HG03575 (cell line): ENCODE measurements around the gene SDK2.
"Not testable (repeated sequence)": the region's sequence is repeated elsewhere in the genome, so short reads cannot be mapped to it uniquely, and the experiment has no call there.

ENCODE experiments used
- ATAC-seq: cut with Tn5 transposase; IDR thresholded peaks from one replicate; pipeline ENCODE4 v1.9.1; 2021; ENCODE audit not compliant: unreplicated experiment, insufficient number of reproducible peaks, low FRiP score; ENCODE audit errors: extremely low read depth

The SDK2 gene

DNA sequence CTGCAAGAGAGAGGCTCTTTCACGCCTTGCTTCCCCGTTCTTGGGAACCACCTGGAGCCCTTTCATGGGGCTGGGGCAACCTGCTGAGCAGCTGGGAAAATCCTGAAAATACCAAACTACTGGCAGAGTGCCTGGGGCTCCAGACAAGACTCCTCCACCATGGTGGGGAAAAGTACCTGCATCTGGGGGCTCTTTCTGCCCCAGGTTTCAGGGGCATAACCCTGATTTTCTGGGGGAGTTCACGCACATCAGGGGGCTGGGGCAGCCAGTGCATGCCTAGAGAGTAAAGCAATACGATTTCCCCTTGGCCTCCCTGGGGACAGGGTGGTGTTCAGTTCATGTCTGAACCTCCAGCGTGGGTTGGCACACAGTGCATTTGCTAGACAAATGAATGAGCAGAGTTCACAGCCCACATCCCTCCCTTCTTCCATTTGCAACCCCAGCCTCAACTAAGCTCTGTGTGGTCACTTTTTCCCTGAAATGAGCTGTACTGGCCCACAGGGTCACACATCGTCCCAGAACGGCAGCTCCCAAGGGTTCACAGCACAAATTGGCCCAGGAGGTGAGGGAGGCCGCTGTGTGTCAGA, 327.2 kb downstream of the SDK2 start:
- ATAC-seq = no peak

DNA sequence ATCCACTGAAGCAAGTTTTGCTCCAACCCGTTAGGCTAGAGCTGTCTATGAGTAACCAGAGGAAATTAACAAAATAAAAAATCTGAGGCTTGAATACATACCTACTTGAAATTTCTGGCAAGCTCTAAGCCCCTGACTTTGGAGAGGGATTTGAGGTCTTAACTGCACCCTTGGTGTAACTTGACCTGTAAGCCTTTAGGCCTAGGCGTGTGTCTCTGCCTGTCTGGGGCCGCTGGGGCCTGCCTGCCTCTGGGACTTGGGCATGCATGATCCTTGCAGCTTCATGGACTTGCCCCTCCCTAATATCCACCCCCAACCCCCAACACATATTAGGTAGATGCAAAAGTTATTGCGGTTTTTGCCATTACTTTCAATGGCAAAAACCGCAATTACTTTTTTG, 328.8 kb downstream of the SDK2 start:
- no peak for ATAC-seq

DNA sequence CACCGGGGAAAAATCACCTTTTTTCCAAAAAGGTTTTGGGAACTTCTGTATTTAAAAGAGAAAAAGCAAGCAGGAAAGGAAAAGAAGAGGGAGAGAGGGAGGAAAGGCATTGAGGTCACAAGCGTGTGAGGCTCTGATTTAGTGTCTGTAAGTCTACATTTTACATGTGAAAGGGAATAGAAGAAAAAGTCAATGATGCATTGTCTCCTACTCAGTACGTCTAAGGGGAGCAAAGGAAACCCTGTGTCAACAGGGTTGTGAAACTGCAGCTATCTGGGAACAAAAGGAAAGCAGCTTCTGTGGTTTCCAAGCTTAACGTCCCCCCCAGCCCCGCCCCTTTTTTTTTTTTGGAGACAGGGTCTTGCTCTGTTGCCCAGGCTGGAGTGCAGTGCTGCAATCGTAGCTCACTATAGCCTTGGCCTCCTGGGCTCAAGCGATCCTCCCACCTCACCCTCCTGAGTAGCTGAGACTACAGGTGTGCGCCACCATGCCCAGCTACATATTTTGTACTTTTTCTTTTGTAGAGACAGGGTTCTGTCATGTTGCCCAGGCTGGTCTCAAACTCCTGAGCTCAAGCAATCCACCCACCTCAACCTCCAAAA, 330.6 kb downstream of the SDK2 start:
- ATAC-seq = no peak

DNA sequence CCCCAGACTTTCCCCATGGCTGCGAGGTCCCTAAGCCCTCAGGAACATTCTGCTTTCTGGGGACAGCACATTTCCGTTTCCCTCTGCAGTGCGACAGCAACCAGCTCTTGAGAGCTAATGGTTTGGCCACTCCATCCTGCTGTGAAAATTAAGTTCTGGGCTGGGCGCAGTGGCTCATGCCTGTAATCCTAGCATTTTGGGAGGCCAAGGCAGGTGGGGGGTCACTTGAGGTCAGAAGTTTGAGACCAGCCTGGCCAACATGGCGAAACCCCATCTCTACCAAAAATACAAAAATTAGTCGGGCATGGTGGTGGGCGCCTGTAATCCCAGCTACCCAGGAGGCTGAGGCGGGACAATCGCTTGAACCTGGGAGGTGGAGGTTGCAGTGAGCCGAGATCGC, 331.4 kb downstream of the SDK2 start:
- not testable (repeated sequence) for ATAC-seq

DNA sequence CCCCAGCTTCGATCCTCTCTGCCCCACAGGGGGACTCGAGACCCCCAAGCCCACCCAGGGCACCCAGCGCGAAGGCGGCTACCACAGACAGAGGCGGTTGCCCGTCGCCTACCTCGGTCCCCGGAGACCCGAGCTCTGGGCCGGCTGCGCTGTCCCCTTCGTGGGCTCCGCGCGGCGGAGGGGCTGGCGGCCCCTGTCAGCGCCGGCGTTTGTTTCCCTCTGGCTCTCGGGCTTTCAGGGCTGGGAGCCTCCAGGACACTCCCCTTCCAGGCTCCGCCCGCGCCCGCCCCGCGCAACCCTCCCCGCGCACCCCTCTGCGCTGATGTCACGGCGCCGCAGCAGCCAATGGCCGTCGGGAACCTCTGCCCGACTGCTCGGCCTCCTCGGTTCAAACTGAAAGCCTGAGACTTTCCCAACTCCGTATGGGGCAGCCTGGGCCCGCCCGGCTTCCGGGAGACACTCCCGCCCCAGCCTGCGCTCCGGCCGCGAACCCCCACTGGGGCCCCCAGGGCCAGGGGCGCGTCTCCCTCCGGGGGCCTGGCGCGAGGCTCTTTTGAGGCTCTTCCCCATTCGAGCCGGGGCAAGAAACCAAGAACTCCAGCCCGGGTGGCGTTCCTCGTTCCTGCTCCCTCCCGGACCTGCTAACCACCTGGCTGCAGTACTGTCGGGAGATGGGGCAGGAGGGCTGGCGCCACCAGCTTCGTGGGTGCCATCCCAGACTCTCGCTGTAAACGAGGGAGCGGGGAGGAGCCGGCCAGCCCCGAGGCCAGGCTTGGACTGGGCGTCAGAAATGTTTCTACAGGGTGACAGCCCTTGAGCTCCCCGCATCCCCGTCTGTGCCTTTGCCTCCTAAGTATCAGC, 332.2 kb downstream of the SDK2 start, which contains the start of gene CDC42EP4:
CDC42EP4 (minus strand) TSS at position 221 of the 861 bp plus-strand sequence. CDS start 25,501 bp downstream, outside the sequence.
- ATAC-seq = peak; percentile 62

DNA sequence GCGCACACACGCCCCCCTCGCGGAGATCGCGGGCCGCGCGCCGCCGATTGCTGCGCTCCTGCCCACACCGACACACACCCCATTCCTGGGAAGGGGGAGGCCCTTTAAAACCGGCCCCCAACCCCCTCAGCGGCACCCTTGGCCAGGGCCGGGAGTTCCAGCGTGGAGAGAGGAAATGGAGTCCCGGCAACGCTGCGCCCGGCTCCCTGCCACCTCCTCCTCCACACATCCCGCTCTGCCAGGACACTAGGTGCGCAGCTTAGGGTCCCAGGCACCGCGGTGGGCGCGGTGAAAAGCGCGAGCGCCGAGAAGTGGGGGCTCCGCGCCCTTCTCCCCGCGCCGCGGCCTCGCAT, 332.8 kb downstream of the SDK2 start:
- no peak for ATAC-seq

DNA sequence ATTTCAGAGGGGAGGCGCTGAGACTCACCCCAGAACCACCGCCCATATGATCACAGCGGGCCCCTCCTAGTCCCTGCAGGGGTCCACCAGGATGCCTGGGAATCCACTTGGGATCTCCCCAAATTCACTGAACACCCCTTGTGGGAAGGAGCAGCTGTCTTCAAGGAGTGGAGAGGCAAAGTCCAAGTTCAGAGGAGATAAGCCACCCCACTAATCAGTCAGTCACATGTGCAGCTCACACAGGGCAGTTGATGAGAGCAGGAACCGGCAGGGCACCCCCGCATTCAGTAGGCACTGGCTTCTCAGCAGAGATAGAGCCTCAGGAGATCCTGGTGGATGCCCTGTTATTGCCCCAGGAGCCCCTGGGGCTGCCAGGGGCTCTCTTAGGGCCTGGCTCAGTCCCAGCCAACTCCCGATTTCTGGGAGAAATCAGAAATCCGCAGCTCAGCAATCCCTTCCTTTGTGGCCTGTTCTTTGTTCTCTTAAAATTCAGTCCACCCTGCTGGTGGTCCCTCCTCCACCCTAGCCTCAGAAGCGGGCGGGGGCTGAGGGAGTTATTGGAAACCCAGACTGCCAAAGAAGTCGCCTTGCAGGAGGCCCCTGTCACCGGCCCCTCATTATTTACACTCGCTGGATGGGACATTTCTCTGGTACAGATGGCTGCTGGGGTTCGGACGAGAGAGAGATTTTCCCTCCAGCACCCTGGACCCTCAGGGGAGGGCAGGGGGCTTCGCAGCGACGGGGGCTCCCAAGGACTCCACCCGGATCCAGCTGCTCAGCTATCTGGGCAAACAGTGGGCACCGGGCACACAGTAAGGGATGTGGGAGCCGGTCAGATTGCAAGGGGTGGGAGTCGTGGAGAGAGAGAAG, 334.3 kb downstream of the SDK2 start:
- no peak for ATAC-seq

DNA sequence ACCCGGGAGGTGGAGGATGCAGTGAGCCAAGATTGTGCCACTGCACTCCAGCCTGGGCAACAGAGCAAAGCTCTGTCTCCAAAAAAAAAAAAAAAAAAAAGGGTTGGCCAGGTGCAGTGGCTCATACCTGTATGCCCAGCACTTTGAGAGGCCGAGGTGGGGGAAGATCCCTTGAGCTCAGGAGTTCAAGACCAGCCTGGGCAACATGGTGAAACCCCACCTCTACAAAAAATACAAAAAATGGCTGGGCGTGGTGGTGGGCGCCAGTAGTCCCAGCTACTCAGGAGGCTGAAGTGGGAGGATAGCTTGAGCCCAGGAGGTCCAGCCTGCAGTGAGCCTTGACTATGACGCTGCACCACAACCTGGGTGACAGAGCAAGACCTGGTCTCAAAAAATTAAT, 335.3 kb downstream of the SDK2 start:
- ATAC-seq = not testable (repeated sequence)

DNA sequence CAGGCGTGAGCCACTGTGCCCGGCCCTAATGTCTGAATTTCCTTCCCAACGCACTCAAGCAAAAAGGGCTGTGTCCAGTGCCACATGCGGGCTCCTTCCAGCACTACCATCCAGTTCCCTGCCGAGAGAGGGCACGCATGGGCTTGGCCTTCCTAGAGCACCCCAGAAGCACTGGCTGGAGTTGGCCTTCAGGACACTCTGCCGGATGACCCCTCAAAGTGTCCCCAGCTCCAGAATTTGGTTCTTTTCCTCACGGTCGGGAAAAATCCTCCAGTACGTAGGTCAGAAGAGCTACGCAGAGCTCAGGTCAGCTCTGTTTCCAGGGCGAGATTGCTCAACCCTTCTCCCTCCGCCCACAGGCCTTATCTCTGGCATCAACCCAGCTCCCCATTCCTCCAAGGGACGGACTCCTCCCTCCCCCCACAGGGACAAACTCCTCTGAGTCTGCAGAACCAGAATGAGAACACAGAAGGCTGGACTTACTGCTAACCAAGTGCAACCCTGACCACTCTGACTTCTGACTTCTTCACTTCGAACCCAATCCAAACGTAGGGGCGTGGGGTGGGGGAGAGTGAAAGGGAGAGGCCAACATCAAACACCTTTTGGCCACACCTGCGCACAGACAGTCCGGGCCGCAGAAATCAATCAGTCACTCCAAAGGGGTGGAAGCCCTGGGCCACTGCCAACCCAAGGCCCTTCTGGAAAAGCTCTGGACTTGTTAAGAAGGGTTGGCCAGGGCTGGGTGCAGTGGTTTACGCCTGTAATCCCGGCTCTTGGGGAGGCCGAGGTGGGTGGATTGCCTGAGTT, 336.0 kb downstream of the SDK2 start:
- no peak for ATAC-seq

DNA sequence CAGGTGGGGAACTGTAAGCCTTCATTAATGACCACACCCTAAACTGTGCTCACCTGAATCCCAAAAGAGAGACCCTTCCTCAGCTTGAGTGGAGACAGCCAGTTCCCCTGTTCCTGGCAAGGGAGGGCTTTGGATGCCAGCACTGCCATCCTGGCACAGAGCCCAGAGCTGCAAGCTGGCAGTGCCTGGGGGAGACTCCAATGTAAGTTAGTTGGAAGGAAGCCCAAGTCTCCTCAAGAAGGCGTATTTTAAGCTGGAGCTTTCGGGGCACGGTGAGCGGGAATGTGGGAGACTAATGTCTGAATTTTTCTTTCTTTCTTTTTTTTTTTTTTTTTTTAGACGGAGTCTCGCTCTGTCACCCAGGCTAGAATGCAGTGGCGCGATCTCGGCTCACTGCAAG, 337.1 kb downstream of the SDK2 start:
- ATAC-seq = no peak

DNA sequence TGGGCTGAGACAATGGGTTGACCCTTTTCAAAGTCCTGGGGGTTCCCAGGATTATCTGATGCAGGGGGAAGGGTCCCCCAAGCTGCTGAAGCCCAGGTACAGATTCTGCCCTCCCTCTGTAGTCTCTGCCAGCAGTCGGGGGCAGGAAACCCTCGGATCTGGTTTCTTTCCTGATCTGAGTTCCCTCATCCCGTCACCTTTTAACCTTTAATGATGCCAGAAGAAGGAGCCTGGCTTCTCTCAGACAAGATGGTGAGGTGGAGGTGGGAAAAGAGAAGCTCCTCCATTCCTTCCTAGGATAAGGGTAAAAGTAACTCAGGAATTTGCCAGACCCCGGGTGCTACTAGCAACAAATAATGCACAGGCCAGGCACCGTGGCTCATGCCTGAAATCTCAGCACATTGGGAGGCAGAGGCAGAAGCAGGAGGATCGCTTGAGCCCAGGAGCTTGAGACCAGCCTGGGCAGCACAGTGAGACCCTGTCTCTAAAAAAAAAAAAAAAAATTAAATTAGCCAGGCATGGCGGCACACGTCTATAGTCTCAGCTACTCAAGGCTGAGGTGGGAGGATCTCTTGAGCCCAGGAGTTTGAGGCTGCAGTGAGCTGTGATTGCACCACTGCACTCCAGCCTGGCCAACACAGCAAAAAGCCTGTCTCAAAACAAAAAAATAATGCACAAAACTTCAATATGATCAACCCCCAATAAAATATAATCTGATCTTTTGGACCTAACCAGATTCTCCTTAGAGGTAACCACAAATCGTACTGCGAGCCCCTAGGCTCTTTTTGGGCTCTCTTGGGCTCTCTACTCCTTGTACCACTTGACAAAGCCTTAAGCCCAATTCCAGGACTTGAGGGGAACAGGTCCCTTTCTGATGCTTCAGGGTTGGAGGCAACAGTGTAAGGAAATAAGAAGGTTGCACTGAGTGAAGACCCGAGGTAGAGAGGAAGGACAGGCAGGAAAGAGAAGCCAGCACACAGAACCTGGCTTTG, 338.1 kb downstream of the SDK2 start:
- no peak for ATAC-seq

DNA sequence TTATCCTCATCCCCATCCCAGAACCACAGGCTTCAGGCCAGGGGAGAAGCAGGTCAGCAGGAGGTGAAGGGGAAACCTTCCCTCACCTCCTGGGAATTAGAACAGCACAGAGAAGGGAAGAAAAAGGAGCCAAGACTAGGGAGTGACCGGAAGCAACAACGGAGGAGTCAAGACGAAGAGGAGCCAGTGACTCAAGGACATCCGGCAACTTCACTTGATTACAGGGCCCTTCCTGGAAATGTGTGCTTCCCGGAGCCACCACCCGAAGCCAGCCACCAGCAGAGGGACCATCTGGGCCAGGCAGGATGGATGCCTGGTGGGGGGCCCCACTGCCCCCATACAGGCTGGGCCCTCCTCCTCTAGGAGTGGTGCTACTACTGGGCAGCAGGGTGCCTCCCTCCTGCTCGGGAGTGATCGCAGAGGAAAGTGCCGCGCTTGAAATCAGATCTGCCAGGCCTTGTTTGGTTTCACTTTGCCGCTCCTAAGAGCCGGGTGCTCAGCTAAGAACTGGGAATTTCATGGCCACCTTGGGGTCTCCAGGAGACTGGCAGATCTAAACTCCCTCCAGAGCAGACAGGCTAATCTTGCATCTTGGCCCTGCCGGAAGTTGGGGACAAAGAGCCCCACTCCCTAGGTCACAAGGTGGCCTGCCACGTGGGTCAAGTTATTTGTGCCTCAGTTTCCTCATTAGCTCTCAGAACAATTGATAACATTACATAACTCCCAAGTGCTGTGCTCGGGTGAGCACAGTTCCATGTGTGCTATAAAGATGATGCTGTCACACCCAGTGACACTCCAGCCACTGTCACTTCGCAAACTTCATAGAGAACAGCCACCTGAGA, 339.1 kb downstream of the SDK2 start:
- no peak for ATAC-seq

DNA sequence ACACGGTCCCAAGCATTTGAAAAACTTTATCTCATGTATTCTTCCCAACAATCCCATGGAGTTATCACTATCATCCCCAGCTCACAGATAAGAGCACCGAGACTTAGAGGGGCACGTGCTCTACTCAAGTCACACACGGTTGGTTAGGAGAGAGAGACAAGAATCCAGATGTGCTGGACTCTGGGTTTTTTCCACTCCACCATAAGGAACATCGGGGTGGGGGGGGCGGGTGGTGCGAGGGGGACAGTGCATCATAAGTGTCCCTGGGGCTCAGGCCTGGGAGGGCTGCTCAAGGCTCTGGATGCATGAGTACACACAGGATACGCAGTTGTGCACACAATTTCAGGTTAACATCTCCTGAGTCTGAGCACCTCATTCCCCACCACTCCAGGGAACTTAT, 339.8 kb downstream of the SDK2 start:
- no peak for ATAC-seq

DNA sequence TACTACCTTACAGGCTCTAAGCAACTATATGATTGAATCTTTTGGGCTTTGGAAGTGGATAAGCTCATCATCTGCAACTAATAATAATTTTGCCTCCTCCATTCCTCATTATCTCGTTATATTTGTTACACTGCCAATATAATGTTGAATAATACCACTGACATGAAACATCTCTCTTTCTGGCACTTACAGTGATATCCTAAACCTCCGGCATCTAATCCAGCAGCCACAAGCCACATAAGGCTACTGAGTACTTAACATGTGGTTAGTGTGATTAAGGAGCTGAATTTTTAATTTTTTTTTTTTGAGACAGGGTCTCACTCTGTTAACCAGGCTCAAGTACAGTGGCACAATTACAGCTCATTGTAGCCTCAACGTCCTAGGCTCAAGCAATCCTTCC, 342.1 kb downstream of the SDK2 start:
- ATAC-seq = no peak

DNA sequence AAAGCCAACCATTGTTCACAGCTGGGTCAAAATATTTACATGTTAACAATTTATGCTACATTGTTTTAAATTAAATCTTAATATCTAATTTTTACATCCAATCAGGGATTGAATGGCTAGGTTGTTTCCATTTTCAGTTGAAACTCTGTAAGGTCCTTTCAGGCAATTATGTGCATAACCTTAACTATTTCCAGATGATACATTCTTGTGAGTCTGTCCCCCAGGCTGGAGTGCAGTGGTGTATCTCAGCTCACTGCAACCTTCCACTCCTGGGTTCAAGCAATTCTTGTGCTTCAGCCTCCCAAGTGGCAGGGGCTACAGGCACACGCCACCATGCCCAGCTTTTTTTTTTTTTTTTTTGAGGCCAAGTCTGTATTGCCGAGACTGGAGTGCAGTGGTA, 342.9 kb downstream of the SDK2 start:
- no peak for ATAC-seq

DNA sequence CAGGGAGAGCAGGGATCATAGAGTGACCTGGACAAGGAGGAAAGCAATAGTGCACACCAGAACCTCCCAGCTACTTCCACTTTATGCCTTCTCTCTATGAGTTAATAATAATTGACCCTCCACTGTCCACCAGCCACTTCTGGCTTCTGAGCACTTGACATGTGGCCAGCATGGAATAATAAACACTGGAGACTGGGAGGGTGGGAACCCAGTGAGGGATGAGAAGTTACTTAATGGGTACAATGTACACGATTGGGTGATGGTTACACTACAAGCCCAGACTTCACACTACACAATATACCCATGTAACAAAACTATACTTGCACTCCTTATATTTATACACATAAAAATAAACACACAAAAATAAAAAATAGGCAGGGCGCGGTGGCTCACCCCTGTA, 343.9 kb downstream of the SDK2 start:
- ATAC-seq = no peak
